B cell (primary cell): Measurements from ENCODE around the gene UNC119B.

Source experiments
- CTCF ChIP-seq: fragments of 200-600 bp; IDR thresholded peaks from one replicate; pipeline ENCODE4 v1.8.0; 2022; ENCODE audit warnings: antibody characterized with exemption, mild to moderate bottlenecking
- EZH2 ChIP-seq: IDR thresholded peaks from 2 replicates; pipeline ENCODE4 v1.6.1; 2012; ENCODE audit warnings: borderline replicate concordance, low read depth, mild to moderate bottlenecking, moderate library complexity, low read length; ENCODE audit not compliant: insufficient read depth, poor library complexity, severe bottlenecking

GRCh38 chr12:120703311-120703942, 6.8 kb upstream of the UNC119B start:
- TF ChIP-seq CTCF (no peak), EZH2 (no peak)
